Inflammatory macrophage treated with lipopolysaccharide for 1 hour (primary cell): ENCODE data around the gene PTPN9.
"Not testable (repeated sequence)": the region's sequence is repeated elsewhere in the genome, so short reads cannot be mapped to it uniquely, and the experiment has no call there.

Experiments used
- DNase-seq, 2 donors: peaks; one replicate each; pipeline ENCODE4 v3.0.0-alpha.2; 2020 to 2022

PTPN9 gene

DNA sequence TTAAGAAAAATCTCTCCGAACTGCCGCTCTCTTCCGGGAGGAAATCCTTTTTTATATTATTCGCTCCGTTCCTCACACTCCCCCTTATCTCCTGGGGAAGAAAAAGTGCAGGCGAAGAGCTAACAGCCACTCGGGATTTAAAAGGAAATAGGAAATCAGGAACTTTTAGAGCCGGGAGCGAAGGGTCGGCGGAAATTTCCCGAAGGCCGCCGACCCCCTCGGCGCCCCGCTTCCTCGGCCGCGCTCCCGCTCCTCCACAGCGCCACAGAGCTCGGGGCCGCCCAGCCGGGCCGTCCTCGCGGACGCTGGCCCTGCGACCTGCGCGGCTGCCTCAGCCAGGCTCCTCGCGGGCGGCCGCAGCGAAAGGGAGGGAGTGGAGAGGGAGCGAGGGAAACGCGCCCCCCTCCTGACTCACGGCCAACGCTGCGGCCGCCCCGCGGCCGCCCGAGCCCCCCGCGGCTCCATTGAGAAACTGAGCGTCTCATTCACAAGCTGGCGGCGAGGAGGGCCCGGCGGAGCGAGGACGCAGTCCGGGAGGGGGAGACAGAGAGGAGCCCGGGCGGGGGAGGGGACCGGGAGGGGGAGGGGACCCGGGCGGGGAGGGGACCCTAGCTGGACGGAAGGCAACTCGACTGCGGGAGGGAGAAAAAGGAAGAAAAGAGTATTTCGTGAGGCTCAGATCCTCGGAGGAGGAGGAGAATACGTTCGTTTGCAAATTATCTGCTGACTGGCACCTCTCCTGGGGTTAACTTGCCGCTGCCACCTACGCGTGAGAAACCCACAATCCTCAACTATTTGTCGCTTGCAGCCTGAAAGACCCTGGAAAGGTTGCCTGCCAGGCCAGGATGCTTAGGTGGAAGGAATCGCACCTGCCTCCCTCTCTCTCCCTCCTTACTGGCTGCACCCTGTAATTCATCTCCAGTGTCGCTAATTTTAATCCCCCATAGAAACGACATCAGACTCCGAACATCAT lies at the start of gene PTPN9:
TSS of gene PTPN9 (minus strand) at position 368 of the 973 bp plus-strand sequence. CDS start 539 bp downstream, outside the sequence.
- DNase-seq: peak; percentile 48 to 74

DNA sequence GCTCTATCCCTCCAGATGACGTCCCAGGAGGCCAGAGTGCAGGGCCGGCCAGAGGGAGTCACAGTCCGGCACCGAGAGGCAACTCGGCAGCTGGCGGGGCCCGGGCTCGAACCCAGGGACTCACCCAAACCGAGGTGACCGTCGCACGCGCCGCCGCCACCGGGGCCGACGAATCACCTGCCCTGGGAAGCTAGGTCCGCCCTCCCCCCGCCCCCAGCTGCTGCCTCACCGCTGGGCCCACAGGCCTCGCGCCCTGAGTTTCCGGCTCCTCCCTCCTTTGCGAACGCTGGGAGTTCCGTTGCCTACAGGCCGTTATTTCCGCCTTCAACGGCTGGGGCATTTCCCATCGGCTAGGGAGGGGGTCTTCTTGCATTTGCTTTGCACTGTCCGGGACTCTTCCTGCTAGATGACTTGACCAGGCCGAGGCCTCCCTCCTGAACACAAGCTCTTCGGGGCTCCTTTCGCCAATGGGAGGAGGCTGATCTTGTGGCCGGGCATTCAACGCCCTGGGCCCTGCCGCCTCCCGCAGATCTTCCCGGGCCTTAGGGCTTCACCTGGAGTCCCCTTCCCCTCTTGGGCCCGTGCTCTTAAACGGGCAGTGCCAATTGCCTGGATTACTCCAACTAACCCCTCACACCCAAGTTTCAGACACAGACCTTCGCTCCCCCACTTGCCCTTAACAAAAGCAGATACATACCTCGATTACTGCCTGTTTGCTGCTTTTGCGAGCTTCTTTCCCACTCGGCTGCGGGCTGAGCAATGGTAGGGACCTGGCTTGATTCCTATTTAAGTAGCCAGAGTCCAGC lies 46.6 kb upstream of the PTPN9 start, which contains the start of gene SNUPN:
TSS of gene SNUPN (minus strand) at position 184 of the 806 bp plus-strand sequence. CDS start 4,674 bp downstream, outside the sequence.
- peak; percentile 90 to 92 for DNase-seq

DNA sequence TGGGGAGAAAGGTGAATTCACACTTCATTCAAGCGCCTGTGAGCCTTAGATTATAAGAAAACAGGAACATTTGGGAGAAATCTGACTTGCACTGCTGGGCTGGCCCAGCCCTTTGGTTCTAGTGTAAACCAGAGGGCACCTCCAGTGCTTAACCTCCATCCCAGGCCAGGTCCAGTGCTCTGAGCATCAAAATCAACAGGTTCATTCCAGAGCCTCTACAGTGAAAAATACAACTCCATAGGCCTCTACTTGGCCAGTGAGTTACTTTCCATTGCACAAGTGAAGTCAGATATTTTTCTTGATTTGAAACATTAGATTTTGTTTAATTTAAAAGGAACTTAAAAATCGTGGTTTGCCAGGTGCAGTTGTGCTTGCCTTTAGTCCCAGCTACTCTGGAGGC lies 43.4 kb upstream of the PTPN9 start:
- no peak for DNase-seq

DNA sequence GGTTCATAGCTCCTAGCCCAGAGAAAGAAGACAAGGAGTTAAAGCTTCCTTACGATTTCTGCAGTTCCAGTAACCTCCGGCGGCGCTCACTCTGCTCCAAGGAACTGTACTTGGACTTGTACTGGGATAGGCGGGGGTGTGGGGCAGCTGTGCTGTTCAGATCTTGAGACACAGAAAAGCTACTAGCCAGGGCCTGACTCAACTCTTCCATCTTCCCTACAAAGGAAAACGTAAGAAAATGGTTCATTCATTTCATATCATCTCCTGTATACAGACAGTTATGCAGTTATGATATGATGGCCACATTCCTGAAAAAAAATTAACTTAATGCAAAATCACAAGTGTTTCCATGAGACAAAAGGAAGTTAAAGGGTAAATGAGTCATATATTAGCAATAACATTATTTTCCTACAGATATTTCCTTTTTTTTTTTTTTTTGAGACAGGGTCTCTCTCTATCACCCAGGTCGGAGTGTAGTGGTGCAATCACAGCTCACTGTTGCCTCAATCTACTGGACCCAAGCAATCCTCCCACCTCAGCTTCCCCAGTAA lies 41.8 kb upstream of the PTPN9 start:
- DNase-seq: peak; percentile 40 to 46

DNA sequence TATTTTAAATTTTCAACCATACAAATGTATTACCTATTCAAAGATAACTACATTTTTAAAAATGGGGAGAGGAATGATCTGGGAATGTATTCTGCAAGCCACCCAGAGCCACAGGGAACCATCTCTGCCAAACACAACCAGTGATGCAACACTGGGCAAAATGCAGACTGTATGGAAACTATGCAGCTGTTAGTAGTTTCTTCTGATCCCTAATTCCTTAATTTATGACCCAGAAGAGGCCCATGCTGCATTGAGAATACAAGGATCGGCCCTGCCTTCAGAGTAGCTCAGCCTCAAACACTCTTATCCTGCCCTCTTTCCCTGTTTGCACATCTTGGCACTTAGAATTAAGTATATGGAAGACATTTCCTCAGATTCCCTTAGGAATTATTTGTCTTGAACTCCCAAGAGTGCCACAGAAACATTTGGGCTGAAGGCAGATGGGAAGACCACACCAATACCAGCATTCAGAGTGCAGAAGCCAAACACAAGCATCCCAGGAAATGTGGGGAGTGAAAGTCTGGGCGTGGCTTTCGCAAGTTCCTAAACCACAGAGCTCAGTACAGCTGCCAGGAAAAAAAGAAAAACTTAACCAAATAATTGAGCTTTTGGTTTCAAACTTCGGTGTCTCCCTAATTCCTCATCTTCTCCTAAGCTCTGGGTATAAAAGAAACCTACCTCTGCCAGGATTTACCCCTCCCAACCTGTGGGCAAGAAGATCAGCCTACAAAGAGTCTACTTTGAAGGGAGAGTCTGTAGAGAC lies 41.1 kb upstream of the PTPN9 start:
- DNase-seq: peak; percentile 20 to 33

DNA sequence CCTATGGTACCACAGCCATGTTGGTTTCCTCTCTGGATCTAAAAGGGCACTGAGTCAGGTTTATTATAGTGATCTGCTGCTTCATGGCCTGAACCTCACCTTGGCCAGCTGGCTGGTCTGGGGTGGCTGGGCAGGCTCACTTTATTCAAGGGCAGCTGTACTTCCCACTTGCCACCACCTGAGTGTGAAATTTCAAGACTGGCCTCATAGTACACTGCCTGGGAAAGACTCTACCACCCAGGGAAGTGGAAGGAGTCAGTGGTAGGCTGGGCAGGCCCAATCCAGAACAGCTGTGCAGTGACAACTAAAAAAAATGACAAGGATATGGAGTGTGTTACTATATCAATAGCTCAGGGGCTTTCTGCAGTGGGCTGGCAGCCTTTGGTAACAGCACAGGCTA lies 37.7 kb upstream of the PTPN9 start:
- DNase-seq: no peak

DNA sequence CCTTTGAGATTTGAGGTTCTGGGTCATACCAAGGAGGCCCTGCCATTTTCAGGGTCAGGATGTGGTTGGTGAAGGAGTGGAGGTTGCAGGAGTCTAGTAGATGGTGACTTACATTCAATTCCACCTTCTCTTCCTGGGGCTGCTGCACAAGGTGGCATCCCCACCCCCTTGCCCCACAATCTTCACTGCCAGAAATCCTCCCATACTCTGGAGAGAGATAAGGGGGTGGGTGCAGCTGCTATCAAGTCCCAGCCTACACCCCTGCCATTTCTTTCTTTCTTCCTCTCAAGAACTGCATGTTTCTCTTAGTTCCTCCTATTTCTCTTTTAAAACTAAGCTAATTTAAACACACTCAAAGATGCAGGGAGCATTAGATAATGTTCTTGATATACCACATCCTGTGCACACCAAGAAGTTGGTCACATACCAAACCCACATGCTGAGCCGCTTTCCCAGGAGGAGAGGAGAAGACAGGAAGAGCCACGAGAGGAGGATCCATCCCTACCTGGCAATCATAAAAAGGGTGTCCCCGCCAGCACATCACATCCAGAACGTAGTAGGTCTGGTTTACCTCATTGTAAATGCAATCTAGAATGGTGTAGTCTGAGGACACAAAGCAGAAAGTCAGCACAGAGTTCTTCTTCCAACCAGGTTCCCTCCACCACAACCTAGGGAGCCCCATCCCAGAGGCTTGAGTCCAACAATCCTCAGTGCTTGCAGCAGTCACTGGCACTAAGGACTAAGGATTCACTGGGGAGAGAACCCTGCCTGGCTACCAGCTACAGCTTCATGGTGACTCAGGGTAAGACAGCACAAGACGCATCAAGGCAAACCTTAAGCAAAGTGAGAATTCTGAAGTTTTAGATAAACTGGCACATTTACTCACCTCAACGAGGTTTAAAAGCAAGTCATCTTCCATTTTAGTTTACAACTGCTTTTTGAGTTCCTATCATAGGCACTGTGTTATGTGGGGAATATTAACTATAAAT lies 27.9 kb upstream of the PTPN9 start:
- DNase-seq: no peak

DNA sequence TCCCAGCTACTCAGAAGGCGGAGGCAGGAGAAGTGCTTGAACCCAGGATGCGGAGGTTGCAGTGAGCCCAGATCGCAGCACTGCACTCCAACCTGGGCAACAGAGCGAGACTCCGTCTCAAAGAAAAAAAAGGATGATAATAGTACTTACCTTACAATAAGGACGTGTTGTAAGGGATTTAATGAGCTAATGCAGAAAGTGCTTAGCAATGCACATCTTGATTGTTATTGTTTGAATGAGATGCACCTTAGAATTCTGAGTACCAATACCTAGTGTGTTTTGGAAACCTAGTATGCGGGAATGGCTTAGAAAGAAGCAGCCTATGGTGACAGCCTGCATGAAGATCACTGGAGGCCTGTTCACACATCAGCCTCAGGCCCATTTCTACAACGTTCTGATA lies 26.9 kb upstream of the PTPN9 start:
- no peak for DNase-seq

DNA sequence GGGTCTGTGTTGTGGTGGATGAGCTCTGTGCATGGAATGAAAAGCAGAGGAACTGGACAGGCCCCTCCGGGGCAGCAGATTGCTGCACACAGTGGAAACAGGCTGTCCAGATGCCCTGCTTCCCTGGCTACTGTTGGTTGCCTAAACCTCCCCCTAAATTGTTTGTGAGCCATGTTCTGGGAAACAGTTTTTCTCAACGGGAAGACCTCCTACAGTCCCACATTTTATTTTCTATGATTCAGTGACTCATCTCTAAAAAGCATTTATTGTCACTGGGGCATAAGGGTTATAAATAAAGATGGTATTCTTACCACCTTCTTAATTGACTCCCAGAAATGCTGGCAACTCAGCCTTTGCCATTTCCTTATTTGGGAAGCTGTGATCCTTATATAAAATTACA lies 20.3 kb upstream of the PTPN9 start:
- no peak for DNase-seq

DNA sequence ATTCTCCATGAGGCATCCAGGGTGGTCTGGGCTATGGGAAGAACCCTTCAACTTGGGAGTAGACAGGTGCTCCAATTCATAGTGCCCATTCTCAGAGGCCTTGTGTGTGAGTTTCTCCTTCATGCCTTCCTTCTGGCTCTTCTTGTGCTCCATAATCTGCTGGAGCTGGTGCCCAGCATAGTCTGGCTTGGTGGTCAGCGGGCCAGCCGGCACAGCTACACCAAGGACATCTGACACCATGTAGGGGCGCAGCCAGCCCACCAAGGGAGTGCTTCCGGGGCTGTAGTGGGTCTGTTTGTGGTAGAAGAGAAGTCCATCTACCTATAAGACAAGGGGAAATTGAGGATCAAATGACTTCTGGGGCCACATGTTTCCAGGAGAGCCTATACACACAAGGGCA lies 19.2 kb upstream of the PTPN9 start:
- DNase-seq: no peak

DNA sequence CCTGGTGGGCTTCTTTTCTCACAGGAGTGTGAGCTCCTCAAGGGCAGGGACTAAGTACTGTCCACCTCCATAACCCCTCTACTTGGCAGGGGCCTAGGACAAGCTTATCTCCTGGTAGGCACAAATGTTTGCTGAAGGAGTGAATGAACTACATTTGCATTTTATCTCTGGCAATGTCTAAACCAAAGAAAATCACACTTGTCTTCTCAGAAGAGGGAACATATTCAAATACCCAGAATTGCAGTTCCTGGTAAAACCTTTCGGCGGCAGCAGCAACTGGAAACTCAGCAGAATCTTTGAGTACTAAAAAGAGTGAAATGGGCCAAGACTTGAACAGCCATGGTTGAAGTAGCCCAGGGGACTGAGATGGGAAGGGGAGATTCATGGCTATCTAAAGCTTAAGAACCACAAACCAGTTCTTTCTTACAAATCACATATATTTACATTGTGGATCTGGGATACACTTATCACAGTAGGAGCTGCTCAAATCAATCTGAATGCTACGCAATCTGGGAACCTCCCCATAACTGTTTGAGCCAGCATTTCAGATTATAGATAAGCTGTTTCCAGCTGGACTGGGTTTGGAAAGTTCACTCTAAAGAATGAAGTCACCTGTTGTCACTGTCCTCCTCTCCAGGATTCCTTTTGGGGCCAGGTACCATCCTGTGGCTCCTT lies 18.7 kb upstream of the PTPN9 start:
- peak in 1 of 2 donors; percentile 71 for DNase-seq

DNA sequence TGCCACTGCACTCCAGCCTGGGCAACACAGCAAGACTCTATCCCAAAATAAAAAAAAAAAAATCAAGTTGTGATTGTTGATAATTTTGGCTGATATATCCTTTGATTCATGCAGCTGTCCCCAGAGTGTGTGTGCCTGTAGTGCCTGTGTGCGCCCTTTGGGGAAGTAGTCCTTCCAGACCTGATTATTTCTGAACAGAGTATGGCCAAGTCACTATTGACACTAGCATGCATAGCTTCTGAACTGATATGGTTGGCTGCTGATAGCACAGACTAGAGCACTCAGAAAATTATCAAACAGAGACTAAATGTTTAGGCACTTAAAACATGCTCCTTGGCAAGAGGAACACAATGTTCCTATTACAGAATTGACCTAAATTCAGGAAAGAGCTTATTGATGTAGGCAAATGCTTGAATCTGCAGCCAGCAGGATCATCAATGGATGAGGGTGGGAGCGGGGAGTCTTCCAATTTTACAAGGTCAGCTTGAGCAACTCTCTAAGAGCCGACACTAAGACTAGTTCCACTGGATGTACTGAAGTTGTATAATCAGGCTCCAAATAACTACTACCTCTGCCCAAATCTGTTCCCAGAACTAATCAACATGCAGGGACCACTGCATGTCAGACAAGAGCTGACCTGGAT lies 17.7 kb upstream of the PTPN9 start:
- no peak for DNase-seq

DNA sequence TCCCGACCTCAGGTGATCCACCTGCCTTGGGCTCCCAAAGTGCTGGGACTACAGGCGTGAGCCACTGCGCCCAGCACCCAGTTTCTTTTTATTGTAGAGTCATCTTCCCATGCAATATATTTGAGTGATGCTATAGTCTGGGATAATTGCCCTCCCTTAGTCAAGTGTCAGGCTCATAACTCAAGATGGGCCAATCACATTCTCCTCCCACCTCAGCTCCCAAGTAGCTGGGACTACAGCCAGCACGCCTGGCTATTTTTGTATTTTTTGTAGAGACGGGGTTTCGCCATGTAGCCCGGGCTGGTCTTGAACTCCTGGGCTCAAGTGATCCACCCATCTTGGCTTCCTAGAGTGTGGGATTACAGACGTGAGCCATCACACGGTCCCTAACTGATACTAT lies 15.2 kb upstream of the PTPN9 start:
- no peak for DNase-seq

DNA sequence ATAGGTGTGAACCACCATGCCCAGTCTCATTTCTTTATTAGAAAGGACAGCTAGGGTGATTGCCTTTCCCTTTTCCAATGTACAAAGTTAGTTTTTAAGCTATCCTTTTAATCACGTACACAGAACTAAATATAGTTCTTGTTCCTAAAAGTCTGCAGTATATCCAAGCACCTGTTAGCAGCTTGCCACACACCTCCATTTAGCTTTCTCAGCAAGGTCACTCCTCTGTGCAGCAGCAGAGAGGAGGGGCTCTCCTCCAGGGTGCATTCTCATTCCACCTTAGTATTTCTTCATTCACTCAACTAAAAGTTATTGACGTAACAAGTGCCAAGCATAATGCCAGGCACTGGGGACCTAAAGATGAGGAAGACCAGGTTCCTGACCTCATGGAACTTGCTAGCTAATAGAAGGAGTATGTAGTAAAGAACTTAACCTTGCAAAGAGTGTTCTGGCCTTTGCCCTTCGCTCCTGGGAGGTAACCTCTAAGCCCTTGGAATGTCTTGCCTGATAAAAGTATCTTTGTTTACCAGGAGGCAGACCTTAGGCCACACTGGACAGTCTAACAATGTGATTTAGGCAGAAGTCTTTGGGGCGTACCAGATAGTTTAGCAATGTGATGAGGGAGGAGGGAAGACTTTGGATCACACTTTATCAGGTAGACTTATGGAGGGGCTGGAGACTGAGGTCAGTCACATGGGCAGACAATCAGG lies 12.7 kb upstream of the PTPN9 start:
- DNase-seq: no peak

DNA sequence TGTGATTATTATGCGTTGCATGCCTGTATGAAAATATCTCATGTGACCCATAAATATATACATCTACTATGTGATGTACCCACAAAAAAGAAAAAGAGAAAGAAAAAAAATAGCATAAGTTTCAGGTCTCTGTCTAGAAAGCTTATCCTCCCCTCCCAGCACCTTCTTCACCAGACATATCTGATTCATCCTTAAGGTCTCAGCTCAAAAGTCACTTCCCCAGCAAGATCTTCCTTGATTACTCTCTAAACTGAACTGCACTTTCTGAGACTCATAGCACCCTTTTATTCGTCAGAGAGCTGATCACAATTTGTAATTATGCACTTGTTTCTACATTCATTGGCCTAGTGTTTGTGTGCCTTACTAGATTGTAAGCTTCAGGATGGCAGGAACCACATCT lies 11.1 kb upstream of the PTPN9 start:
- DNase-seq: no peak

DNA sequence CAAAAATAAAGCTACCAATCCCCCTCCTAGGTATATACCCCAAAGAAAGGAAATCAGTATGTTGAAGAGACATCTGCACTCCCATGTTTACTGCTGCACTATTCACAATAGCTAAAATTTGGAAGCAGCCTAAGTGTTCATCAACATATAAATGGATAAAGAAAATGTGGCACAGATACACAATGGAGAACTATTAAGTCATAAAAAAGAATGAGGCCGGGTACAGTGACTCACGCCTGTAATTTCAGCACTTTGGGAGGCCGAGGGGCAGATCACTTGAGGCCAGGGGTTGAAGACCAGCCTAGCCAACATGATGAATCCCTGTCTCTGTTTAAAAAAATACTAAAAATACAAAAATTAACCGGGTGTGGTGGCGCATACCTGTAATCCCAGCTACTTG lies 10.0 kb upstream of the PTPN9 start:
- DNase-seq: no peak

DNA sequence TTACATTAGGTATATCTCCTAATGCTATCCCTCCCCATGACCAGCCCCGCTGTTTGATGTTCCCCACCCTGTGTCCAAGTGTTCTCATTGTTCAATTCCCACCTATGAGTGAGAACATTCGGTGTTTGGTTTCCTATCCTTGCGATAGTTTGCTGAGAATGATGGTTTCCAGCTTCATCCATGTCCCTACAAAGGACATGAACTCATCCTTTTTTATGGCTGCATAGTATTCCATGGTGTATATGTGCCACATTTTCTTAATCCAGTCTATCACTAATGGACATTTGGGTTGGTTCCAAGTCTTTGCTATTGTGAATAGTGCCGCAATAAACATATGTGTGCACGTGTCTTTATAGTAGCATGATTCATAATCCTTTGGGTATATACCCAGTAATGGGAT lies 7.3 kb upstream of the PTPN9 start:
- not testable (repeated sequence) for DNase-seq

DNA sequence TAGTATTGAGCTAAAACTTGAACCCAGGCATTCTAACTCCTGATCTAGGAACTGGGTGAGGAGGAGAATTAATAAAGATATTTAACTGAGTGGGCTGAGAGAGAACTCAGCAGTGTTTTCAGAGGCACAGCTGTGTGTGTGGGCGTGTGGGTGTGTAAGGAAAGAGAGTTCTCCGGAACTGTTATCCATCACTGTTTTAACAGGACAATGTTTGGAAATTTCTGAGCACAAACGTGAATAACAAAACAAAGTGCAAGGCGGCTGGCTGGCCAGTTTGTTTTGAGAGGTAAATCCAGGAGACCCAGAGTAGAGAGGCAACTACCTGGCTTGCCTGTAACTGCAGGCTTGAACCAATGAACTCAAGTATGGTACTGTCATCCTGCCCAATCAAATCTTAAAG lies 5.0 kb upstream of the PTPN9 start:
- DNase-seq: no peak

DNA sequence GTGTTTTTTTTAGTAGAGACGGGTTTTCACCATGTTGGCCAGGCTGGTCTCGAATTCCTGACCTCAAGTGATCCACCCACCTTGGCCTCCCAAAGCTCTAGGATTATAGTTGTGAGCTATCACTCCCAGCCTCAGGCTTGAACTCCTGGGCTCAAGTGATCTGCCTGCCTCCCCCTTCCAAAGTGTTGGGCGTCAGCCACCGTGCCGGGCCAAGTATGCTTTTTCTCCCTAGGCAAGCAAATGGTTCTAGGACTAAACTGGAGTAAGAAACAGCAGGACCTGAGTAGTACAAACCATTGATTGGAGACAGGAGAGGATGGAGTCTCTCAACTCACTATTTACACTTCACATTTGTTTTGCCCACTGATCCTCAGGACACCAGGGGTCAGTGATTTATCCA lies 4.6 kb upstream of the PTPN9 start:
- no peak for DNase-seq
